HEK293 (cell line): ENCODE measurements around the gene AMPD2.

Source experiments
- CTCF ChIA-PET: fragments of 350-600 bp; formaldehyde crosslinking; extraction: SDS; loops from one replicate; lab custom pipeline; 2021; ENCODE audit warnings: antibody characterized with exemption; lab: Yijun Ruan, JAX
- POLR2A ChIA-PET: fragments of 300-600 bp; formaldehyde crosslinking; extraction: SDS; loops from one replicate; lab custom pipeline; 2020; ENCODE audit warnings: antibody characterized with exemption, inconsistent platforms; lab: Yijun Ruan, JAX
- H3K27ac ChIP-seq: fragments of 200-500 bp; sonication (Bioruptor generic); 2 replicates; pipeline ENCODE4 v1.5.1; 2014; ENCODE audit warnings: low read depth, low read length, control low read depth, inconsistent platforms; ENCODE audit errors: extremely low read depth
- H3K36me3 ChIP-seq, 2 experiments: fragments of 200-500 bp in 1 of 2; sonication (Bioruptor generic) in 1 of 2; 1 replicate in 1 of 2; 2 replicates in 1 of 2; pipeline ENCODE4 v1.5.1; 2014 to 2017; ENCODE audit warnings: inconsistent platforms in 2 of 2, low read length in 2 of 2; ENCODE audit not compliant: control insufficient read depth in 2 of 2, insufficient read depth in 1 of 2
- H3K4me1 ChIP-seq: fragments of 200-500 bp; sonication (Bioruptor generic); 2 replicates; pipeline ENCODE4 v1.5.1; 2014; ENCODE audit warnings: mild to moderate bottlenecking, low read length, inconsistent platforms; ENCODE audit not compliant: control insufficient read depth, insufficient read depth
- H3K4me3 ChIP-seq: 2 replicates; pipeline ENCODE4 v1.5.1; 2011; ENCODE audit warnings: low read depth, mild to moderate bottlenecking, control low read depth, low read length, moderate library complexity
- H3K9me3 ChIP-seq: fragments of 200-500 bp; sonication (Bioruptor generic); 2 replicates; pipeline ENCODE4 v1.5.1; 2014; ENCODE audit warnings: low read depth, low read length, inconsistent platforms; ENCODE audit not compliant: control insufficient read depth, insufficient read depth
- FEZF1 ChIP-seq: fragments of 450-650 bp; formaldehyde crosslinking; IDR thresholded peaks from 2 replicates; pipeline ENCODE4 v1.5.1; 2016; ENCODE audit warnings: missing biosample characterization, missing genetic modification characterization
- MZF1 ChIP-seq: fragments of 450-650 bp; formaldehyde crosslinking; IDR thresholded peaks from 2 replicates; pipeline ENCODE4 v1.5.1; 2017; ENCODE audit warnings: missing biosample characterization, missing genetic modification characterization, borderline replicate concordance
- SP7 ChIP-seq: fragments of 450-650 bp; formaldehyde crosslinking; IDR thresholded peaks from 2 replicates; pipeline ENCODE4 v1.5.1; 2016; ENCODE audit warnings: missing biosample characterization, missing genetic modification characterization
- YY1 ChIP-seq: fragments of 450-650 bp; formaldehyde crosslinking; IDR thresholded peaks from 2 replicates; pipeline ENCODE4 v1.5.1; 2018; ENCODE audit warnings: missing biosample characterization, missing genetic modification characterization
- ZIC2 ChIP-seq: fragments of 450-650 bp; formaldehyde crosslinking; IDR thresholded peaks from 2 replicates; pipeline ENCODE4 v1.5.1; 2016; ENCODE audit warnings: missing biosample characterization, missing genetic modification characterization
- ZNF155 ChIP-seq: fragments of 450-650 bp; formaldehyde crosslinking; IDR thresholded peaks from 2 replicates; pipeline ENCODE4 v1.5.1; 2016; ENCODE audit warnings: missing biosample characterization, missing genetic modification characterization
- ZNF184 ChIP-seq: fragments of 450-650 bp; IDR thresholded peaks from 2 replicates; pipeline ENCODE4 v1.5.1; 2018; ENCODE audit warnings: missing biosample characterization, mild to moderate bottlenecking, missing genetic modification characterization
- ZNF23 ChIP-seq: fragments of 450-650 bp; formaldehyde crosslinking; IDR thresholded peaks from 2 replicates; pipeline ENCODE4 v1.5.1; 2016; ENCODE audit warnings: missing biosample characterization, missing genetic modification characterization, borderline replicate concordance
- ZNF274 ChIP-seq, 2 experiments: fragments of 200-500 bp in 1 of 2; fragments of 450-650 bp in 1 of 2; sonication (Bioruptor generic) in 1 of 2; formaldehyde crosslinking in 1 of 2; IDR thresholded peaks; 2 replicates each; pipeline versions ENCODE4 v1.5.1 to v1.6.1; 2014 to 2016; ENCODE audit warnings: borderline replicate concordance in 1 of 2, inconsistent platforms in 1 of 2, low read length in 1 of 2, missing biosample characterization in 1 of 2, missing genetic modification characterization in 1 of 2
- ZNF311 ChIP-seq: fragments of 450-650 bp; formaldehyde crosslinking; IDR thresholded peaks from 2 replicates; pipeline ENCODE4 v1.5.1; 2017; ENCODE audit warnings: missing biosample characterization, missing genetic modification characterization, borderline replicate concordance
- ZNF366 ChIP-seq: fragments of 450-650 bp; formaldehyde crosslinking; conservative IDR thresholded peaks from 2 replicates; pipeline ENCODE4 v1.5.1; 2016; ENCODE audit warnings: missing biosample characterization, missing genetic modification characterization
- ZNF416 ChIP-seq: fragments of 450-650 bp; formaldehyde crosslinking; IDR thresholded peaks from 2 replicates; pipeline ENCODE4 v1.5.1; 2016; ENCODE audit warnings: missing biosample characterization, missing genetic modification characterization
- ZNF510 ChIP-seq: fragments of 450-650 bp; formaldehyde crosslinking; IDR thresholded peaks from 2 replicates; pipeline ENCODE4 v1.5.1; 2018; ENCODE audit warnings: mild to moderate bottlenecking, missing genetic modification characterization, missing biosample characterization; ENCODE audit not compliant: insufficient replicate concordance
- ZNF521 ChIP-seq: fragments of 450-650 bp; formaldehyde crosslinking; IDR thresholded peaks from 2 replicates; pipeline ENCODE4 v1.5.1; 2017; ENCODE audit warnings: missing biosample characterization, mild to moderate bottlenecking, missing genetic modification characterization
- ZNF548 ChIP-seq: fragments of 450-650 bp; formaldehyde crosslinking; IDR thresholded peaks from 2 replicates; pipeline ENCODE4 v1.5.1; 2016; ENCODE audit warnings: missing biosample characterization, missing genetic modification characterization
- ZNF600 ChIP-seq: fragments of 450-650 bp; formaldehyde crosslinking; IDR thresholded peaks from 2 replicates; pipeline ENCODE4 v1.5.1; 2016; ENCODE audit warnings: missing biosample characterization, missing genetic modification characterization
- ZNF629 ChIP-seq: fragments of 450-650 bp; formaldehyde crosslinking; IDR thresholded peaks from 2 replicates; pipeline ENCODE4 v1.5.1; 2017; ENCODE audit warnings: missing biosample characterization, missing genetic modification characterization
- ZNF704 ChIP-seq: fragments of 450-650 bp; formaldehyde crosslinking; IDR thresholded peaks from 2 replicates; pipeline ENCODE4 v1.5.1; 2016; ENCODE audit warnings: missing biosample characterization, missing genetic modification characterization
- ZNF747 ChIP-seq: fragments of 450-650 bp; formaldehyde crosslinking; IDR thresholded peaks from 2 replicates; pipeline ENCODE4 v1.5.1; 2016; ENCODE audit warnings: missing biosample characterization, missing genetic modification characterization
- ZNF777 ChIP-seq: fragments of 450-650 bp; formaldehyde crosslinking; IDR thresholded peaks from 2 replicates; pipeline ENCODE4 v1.5.1; 2017; ENCODE audit warnings: missing biosample characterization, missing genetic modification characterization, borderline replicate concordance
- ZSCAN18 ChIP-seq: fragments of 450-650 bp; formaldehyde crosslinking; IDR thresholded peaks from 2 replicates; pipeline ENCODE4 v1.5.1; 2016; ENCODE audit warnings: missing biosample characterization, missing genetic modification characterization
- TF ChIP-seq, protein P1 (sequence below): fragments of 450-650 bp; formaldehyde crosslinking; IDR thresholded peaks from 2 replicates; pipeline ENCODE4 v1.5.1; 2017; ENCODE audit warnings: missing biosample characterization, missing genetic modification characterization
- TF ChIP-seq, protein P2 (sequence below): fragments of 450-650 bp; formaldehyde crosslinking; IDR thresholded peaks from 2 replicates; pipeline ENCODE4 v1.5.1; 2016; ENCODE audit warnings: missing biosample characterization, missing genetic modification characterization, borderline replicate concordance

Gene AMPD2

GRCh38 chr1:109624201-109625010 is 4.8 kb downstream of the AMPD2 start:
- TF ChIP-seq ZSCAN18 (tag by site-specific recombination) (no peak), ZNF777 (no peak), MZF1 (tag by site-specific recombination) (no peak), ZNF23 (no peak), ZNF416 (tag by site-specific recombination) (no peak), ZNF548 (tag by site-specific recombination) (no peak)
- Histone ChIP-seq H3K36me3 (peaks cover 4 to 44% of the 10 kb centered on the region in 2 experiments; a peak in 2 of 3 replicates), H3K4me1 (peaks cover 4% of the 10 kb centered on the region; the same call in 1 of the 2 replicates), H3K9me3 (no peaks in the 10 kb centered on the region), H3K27ac (no peak overlapping the region), H3K4me3 (no peak overlapping the region)
- ChIA-PET POLR2A (interaction anchor here (1.1 kb wide), 2 partner anchors 9 to 76 kb away, joined by 3 to 4 read pairs; partner anchors contain the start of gene GNAI3), CTCF (interaction anchor here (0.6 to 1.3 kb wide), 2 partner anchors 78 to 127 kb away, joined by 3 to 4 read pairs; no protein-coding TSS in a partner anchor)

DNA sequence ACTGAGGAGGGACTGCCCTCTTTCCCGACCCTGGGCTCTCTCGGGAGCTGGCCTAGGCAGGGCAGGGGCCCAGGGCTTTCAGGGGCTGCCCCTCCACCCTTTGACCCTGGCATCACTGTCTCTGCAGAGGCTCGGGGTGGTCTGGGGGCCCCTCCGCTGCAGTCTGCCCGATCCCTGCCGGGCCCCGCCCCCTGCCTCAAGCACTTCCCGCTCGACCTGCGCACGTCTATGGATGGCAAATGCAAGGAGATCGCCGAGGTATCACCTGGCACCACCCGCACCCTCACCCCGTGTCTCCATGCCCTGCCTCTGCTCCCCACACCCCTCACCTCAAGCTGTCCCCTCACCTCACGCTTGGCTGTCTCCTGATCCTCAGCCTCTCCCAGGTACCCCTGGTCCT is 5.5 kb downstream of the AMPD2 start:
- ChIA-PET CTCF (interaction anchor here (0.6 to 0.9 kb wide), 3 partner anchors 9 to 128 kb away, joined by 3 read pairs; no protein-coding TSS in a partner anchor), POLR2A (interaction anchor here (1.1 kb wide), 1 partner anchor 77 kb away, joined by 3 read pairs; the partner anchor contains the start of gene GNAI3)
- H3K27ac ChIP-seq = no peak overlapping the region
- no peak overlapping the region for H3K4me3 ChIP-seq
- H3K36me3 ChIP-seq = peaks cover 4 to 52% of the 10 kb centered on the region in 2 experiments; a peak in 2 of 3 replicates
- H3K4me1 ChIP-seq = peaks cover 4% of the 10 kb centered on the region; the same call in 1 of the 2 replicates
- H3K9me3 ChIP-seq = no peaks in the 10 kb centered on the region
- no peak for TF ChIP-seq ZNF510 (tag by site-specific recombination)
- TF ChIP-seq, protein P1, sequence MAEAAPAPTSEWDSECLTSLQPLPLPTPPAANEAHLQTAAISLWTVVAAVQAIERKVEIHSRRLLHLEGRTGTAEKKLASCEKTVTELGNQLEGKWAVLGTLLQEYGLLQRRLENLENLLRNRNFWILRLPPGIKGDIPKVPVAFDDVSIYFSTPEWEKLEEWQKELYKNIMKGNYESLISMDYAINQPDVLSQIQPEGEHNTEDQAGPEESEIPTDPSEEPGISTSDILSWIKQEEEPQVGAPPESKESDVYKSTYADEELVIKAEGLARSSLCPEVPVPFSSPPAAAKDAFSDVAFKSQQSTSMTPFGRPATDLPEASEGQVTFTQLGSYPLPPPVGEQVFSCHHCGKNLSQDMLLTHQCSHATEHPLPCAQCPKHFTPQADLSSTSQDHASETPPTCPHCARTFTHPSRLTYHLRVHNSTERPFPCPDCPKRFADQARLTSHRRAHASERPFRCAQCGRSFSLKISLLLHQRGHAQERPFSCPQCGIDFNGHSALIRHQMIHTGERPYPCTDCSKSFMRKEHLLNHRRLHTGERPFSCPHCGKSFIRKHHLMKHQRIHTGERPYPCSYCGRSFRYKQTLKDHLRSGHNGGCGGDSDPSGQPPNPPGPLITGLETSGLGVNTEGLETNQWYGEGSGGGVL (tag by site-specific recombination) = no peak
- TF ChIP-seq ZNF629 (tag by site-specific recombination) = no peak
- no peak for TF ChIP-seq YY1 (tag by site-specific recombination)
- TF ChIP-seq ZNF704 (tag by site-specific recombination) = no peak
- no peak for TF ChIP-seq SP7 (tag by site-specific recombination)
- no peak for TF ChIP-seq ZNF274 (IDR thresholded peaks at IDR 0.05; ENCODE audit: low read length)
- TF ChIP-seq ZNF274 (tag by site-specific recombination; IDR thresholded peaks at IDR 0.05; ENCODE audit: borderline replicate concordance) = no peak
- no peak for TF ChIP-seq ZNF155 (tag by site-specific recombination)
- TF ChIP-seq, protein P2, sequence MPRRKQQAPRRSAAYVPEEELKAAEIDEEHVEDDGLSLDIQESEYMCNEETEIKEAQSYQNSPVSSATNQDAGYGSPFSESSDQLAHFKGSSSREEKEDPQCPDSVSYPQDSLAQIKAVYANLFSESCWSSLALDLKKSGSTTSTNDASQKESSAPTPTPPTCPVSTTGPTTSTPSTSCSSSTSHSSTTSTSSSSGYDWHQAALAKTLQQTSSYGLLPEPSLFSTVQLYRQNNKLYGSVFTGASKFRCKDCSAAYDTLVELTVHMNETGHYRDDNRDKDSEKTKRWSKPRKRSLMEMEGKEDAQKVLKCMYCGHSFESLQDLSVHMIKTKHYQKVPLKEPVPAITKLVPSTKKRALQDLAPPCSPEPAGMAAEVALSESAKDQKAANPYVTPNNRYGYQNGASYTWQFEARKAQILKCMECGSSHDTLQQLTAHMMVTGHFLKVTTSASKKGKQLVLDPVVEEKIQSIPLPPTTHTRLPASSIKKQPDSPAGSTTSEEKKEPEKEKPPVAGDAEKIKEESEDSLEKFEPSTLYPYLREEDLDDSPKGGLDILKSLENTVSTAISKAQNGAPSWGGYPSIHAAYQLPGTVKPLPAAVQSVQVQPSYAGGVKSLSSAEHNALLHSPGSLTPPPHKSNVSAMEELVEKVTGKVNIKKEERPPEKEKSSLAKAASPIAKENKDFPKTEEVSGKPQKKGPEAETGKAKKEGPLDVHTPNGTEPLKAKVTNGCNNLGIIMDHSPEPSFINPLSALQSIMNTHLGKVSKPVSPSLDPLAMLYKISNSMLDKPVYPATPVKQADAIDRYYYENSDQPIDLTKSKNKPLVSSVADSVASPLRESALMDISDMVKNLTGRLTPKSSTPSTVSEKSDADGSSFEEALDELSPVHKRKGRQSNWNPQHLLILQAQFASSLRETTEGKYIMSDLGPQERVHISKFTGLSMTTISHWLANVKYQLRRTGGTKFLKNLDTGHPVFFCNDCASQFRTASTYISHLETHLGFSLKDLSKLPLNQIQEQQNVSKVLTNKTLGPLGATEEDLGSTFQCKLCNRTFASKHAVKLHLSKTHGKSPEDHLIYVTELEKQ (tag by site-specific recombination) = no peak
- TF ChIP-seq ZIC2 (tag by site-specific recombination) = no peak
- no peak for TF ChIP-seq ZNF184 (tag by site-specific recombination)
- TF ChIP-seq ZNF366 (tag by site-specific recombination) = no peak
- TF ChIP-seq ZNF600 (tag by site-specific recombination) = no peak
- no peak for TF ChIP-seq ZNF23
- no peak for TF ChIP-seq ZNF521 (tag by site-specific recombination)
- TF ChIP-seq ZNF311 (tag by site-specific recombination) = no peak
- no peak for TF ChIP-seq FEZF1 (tag by site-specific recombination)
- TF ChIP-seq ZNF747 (tag by site-specific recombination) = no peak
